H54 (cell line): ENCODE results near the gene TBC1D24.
A peak's percentile ranks its signal among the peaks of the same experiment; 100 is the strongest.

Experiments used
- DNase-seq: peaks from one replicate; pipeline ENCODE4 v3.0.0; 2011; ENCODE audit warnings: low spot score, mixed read lengths; ENCODE audit not compliant: insufficient read length
- FAIRE-seq: peaks from 3 replicates; lab custom pipeline; 2011; peaks lifted over from hg19 to GRCh38; lab: Jason Lieb, UNC
- POLR2A ChIP-seq: IDR thresholded peaks from 2 replicates; pipeline ENCODE4 v1.6.1; 2011; ENCODE audit warnings: low read depth, mild to moderate bottlenecking, low read length

TBC1D24 gene

DNA sequence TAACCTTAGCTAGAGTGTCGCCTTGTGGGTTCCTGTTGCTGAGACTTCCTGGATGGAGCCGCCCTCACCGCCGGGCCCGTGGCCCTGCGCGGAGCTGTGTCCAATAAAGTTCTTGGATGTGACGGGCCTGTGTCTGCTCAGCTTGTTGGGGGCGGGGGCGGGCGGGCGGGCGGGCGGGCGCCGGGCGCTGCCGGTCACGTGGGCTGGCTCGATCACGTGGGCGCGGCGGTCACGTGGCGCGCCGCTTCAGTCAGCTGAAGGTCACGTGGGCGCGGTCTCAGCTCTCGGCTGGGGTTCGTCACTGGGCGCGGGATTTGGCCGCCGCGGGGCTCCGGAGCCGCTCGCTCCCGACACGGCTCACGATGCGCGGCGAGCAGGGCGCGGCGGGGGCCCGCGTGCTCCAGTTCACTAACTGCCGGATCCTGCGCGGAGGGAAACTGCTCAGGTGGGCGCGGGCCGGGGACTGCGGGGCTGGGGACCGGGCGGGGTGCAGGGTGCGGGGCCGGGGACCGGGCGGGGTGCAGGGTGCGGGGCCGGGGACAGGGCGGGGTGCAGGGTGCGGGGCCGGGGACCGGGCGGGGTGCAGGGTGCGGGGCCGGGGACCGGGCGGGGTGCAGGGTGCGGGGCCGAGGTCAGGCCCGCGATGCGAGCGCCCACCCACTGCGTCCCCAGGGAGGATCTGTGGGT lies 45.3 kb downstream of the TBC1D24 start, which contains the start of gene AMDHD2:
Gene AMDHD2 (plus strand): TSS at position 275 of the 687 bp plus-strand sequence. CDS start 88 bp downstream, at position 363.
- DNase-seq (peak; percentile 96), FAIRE-seq (no peak)
- TF ChIP-seq POLR2A, result peak; percentile 25; the same call in 1 of the 2 replicates

GRCh38 chr16:2520784-2521531 lies 46.0 kb downstream of the TBC1D24 start:
- DNase-seq (no peak), FAIRE-seq (no peak)
- TF ChIP-seq POLR2A, result no peak

GRCh38 chr16:2523801-2524231 lies 48.9 kb downstream of the TBC1D24 start:
- TF ChIP-seq POLR2A, result no peak
- FAIRE-seq, result no peak
- DNase-seq, result no peak

DNA sequence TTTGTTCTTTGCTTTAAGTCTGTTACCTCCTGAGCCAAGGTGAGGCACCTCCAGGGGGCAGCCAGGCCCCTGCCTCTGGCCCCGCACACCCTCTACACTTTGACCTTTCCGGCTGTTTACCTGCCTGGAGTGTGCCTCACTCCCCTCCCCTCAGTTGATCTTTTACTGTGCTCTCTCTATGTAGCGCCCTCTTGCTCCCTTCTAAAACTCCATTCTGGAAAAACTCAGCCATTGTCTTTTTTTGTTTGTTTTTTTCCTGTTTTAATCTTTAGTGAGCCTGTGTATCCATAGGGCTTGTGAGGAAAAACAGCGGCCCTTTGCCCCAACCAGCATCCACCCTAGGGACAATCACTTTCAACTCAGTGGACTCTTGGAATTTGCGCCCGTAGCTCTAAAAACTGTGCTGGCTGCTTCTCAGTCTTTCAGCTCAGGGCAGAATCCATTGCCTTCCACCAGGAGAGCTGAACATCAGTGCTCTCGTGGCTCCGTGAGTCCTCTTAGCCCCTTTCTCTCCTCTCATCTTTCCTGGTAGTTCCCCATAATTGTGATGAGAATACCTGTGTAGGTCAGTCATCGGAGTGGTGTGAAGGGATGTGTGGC lies 49.5 kb downstream of the TBC1D24 start:
- no peak for FAIRE-seq
- TF ChIP-seq POLR2A, result no peak
- no peak for DNase-seq

- TF ChIP-seq POLR2A, result no peak
- DNase-seq (no peak), FAIRE-seq (no peak)
Measured at GRCh38 chr16:2526135-2526534, 51.2 kb downstream of the TBC1D24 start.

- no peak for DNase-seq
- TF ChIP-seq POLR2A, result no peak
- no peak for FAIRE-seq
Measured at GRCh38 chr16:2527071-2527783, 52.3 kb downstream of the TBC1D24 start.

- DNase-seq (no peak), FAIRE-seq (no peak)
- no peak for TF ChIP-seq POLR2A
Measured at GRCh38 chr16:2527784-2528100, 52.8 kb downstream of the TBC1D24 start.

GRCh38 chr16:2528161-2529060 lies 53.5 kb downstream of the TBC1D24 start:
- DNase-seq, result no peak
- no peak for TF ChIP-seq POLR2A
- FAIRE-seq, result no peak

- no peak for FAIRE-seq
- no peak for TF ChIP-seq POLR2A
- no peak for DNase-seq
Measured at GRCh38 chr16:2529061-2529931, 54.4 kb downstream of the TBC1D24 start.

GRCh38 chr16:2529961-2530628 lies 55.2 kb downstream of the TBC1D24 start:
- no peak for FAIRE-seq
- no peak for TF ChIP-seq POLR2A

GRCh38 chr16:2530629-2531318 lies 55.8 kb downstream of the TBC1D24 start:
- FAIRE-seq (no peak), DNase-seq (no peak)

More at GRCh38 chr16:2529961-2530628, 55.2 kb downstream of the TBC1D24 start:
- DNase-seq, result no peak

More at GRCh38 chr16:2530629-2531318, 55.8 kb downstream of the TBC1D24 start:
- TF ChIP-seq POLR2A, result no peak
